ENCODE data around the gene R3HCC1L. TPM values are rescaled to one million over a fixed set of nuclear protein-coding genes. Genes with fewer than 3 reads are reported as not detected.
A peak's percentile ranks its signal among the peaks of the same experiment; 100 is the strongest.
"Not testable (repeated sequence)": the region's sequence is repeated elsewhere in the genome, so short reads cannot be mapped to it uniquely, and the experiment has no call there.

Gene R3HCC1L
- total RNA-seq, 2 experiments from 2014 or later = 18.3 to 19.0 TPM

DNA sequence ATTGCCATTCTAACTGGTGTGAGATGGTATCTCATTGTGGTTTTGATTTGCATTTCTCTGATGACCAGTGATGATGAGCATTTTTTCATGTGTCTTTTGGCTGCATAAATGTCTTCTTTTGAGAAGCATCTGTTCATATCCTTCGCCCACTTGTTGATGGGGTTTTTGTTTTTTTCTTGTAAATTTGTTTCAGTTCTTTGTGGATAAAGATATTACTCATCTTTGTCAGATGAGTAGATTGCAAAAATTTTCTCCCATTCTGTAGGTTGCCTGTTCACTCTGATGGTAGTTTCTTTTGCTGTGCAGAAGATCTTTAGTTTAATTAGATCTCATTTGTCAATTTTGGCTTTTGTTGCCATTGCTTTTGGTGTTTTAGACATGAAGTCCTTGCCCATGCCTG is 93.8 kb downstream of the R3HCC1L start:
- H3K4me3 Mint-ChIP-seq, H3K9me3 Mint-ChIP-seq, POLR2A ChIA-PET, H3K27me3 Mint-ChIP-seq, CTCF ChIA-PET, DNase-seq, H3K27ac Mint-ChIP-seq, H3K4me1 Mint-ChIP-seq: not testable (repeated sequence)
- peaks cover 55% of the 10 kb centered on the region for H3K36me3 Mint-ChIP-seq (ENCODE audit: low read depth)

DNA sequence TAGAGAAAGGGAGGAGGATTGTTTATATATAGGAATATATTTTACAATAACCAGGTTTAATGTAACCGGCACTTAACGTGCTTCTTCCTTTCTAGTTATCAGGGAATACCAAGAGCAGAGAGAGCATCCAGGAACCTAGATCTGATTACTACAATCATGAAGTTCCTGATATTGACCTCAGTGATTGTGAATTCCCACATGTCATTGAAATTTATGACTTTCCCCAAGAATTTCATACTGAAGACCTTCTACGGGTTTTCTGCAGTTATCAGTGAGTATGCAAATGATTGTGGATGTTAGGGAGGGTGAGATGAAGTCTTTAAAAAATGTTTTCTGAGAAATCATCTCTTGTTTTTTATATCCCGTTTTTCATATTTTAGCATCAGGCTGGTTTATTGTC is 97.0 kb downstream of the R3HCC1L start:
- Mint-ChIP-seq H3K27ac (no peak overlapping the region), H3K27me3 (no peaks in the 10 kb centered on the region), H3K4me3 (no peak overlapping the region), H3K36me3 (ENCODE audit: low read depth) (peaks cover 60% of the 10 kb centered on the region), H3K9me3 (peaks cover 2% of the 10 kb centered on the region), H3K4me1 (peaks cover 8% of the 10 kb centered on the region)
- no peak for DNase-seq
- POLR2A ChIA-PET = no interaction called here
- CTCF ChIA-PET = no interaction called here

DNA sequence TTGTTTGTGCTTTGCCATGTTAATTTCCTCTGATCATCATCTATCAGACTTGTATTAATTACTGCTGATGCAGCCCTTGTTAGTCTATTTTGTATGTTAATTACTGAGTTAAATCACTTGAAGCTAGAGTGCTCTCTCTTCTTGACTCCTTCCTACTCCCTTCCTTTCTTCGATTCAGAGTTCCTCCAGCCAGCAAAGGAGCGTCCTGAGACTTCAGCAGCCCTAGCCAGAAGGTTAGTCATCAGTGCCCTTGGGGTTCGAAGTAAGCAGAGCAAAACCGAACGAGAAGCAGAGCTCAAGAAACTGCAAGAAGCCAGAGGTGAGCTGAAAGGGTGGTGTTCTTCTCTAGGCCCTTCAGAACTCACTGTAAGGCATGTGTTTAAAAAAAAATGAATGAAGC is 101.4 kb downstream of the R3HCC1L start:
- Mint-ChIP-seq H3K4me1 (peaks cover 12% of the 10 kb centered on the region), H3K27ac (no peak overlapping the region), H3K9me3 (no peaks in the 10 kb centered on the region), H3K27me3 (no peaks in the 10 kb centered on the region), H3K4me3 (no peak overlapping the region), H3K36me3 (ENCODE audit: low read depth) (peaks cover 54% of the 10 kb centered on the region)
- POLR2A ChIA-PET = no interaction called here
- no peak for DNase-seq
- CTCF ChIA-PET = no interaction called here

DNA sequence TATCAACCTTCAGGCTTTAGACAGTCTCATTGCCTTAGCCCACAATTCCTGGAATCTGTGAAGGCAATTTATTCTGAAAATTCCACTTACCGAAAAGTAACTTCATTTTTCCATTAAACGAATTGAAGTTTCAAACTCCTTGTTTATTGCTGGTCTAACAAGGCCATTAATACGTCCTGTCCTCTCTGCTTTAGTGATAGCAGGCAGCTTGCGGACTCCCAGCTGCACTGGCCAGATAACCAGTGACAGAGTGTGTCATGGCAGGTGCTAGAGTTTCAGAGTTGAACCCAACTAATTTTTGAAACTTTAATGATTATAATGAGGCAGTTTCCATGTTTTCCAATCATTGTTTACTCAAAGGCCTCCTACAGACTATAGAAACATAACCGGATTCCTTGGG is 102.4 kb downstream of the R3HCC1L start:
- peaks cover 52% of the 10 kb centered on the region for H3K36me3 Mint-ChIP-seq (ENCODE audit: low read depth)
- peaks cover 12% of the 10 kb centered on the region for H3K4me1 Mint-ChIP-seq
- CTCF ChIA-PET = no interaction called here
- H3K27ac Mint-ChIP-seq = no peak overlapping the region
- DNase-seq = no peak
- H3K4me3 Mint-ChIP-seq = no peak overlapping the region
- H3K9me3 Mint-ChIP-seq = no peaks in the 10 kb centered on the region
- POLR2A ChIA-PET = no interaction called here
- no peaks in the 10 kb centered on the region for H3K27me3 Mint-ChIP-seq

DNA sequence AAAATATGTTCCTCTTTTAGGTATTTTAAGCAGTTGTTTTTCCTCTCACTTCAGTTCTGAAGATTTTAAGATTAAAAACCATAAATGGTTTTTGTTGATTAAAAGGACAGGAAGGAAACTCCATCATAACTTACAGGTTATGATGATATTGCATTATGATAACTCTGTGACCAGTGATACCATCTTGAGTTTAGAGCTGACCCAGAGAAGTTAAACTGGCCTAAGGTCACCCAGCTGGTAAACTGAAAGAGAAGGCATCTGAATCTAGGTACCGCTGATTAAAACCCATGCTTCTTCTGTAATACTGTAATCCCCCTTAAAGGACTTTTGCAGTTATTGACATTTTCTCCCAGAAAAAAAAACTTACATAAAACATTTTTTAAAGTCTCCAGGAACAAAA is 103.9 kb downstream of the R3HCC1L start:
- Mint-ChIP-seq H3K27ac (peak overlapping the region; percentile 11), H3K4me1 (peaks cover 12% of the 10 kb centered on the region), H3K36me3 (ENCODE audit: low read depth) (peaks cover 48% of the 10 kb centered on the region), H3K4me3 (no peak overlapping the region), H3K27me3 (no peaks in the 10 kb centered on the region), H3K9me3 (no peaks in the 10 kb centered on the region)
- ChIA-PET POLR2A (no interaction called here), CTCF (no interaction called here)
- DNase-seq = no peak

DNA sequence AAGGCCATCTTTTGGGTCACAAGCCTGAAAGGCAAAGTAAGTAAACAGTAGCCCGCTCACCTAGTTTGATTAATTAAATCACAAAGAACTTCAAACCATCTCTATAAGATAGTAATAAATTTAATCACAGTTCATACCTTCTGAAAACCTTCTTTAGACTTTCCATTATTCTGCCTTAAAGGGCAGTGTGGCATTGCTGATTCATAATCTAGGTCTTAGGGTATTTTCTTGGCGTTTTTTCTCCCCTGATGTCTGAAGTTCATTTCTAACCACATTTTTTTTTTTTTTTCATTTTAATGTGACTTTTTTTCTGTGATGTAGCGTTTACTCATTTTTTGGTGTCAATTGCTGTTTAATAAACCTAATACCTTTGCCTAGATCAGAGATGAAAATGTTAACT is 106.1 kb downstream of the R3HCC1L start:
- POLR2A ChIA-PET = no interaction called here
- CTCF ChIA-PET = no interaction called here
- Mint-ChIP-seq H3K36me3 (ENCODE audit: low read depth) (peaks cover 46% of the 10 kb centered on the region), H3K27me3 (no peaks in the 10 kb centered on the region), H3K4me1 (peaks cover 12% of the 10 kb centered on the region), H3K4me3 (no peak overlapping the region), H3K27ac (no peak overlapping the region), H3K9me3 (no peaks in the 10 kb centered on the region)
- DNase-seq = no peak

DNA sequence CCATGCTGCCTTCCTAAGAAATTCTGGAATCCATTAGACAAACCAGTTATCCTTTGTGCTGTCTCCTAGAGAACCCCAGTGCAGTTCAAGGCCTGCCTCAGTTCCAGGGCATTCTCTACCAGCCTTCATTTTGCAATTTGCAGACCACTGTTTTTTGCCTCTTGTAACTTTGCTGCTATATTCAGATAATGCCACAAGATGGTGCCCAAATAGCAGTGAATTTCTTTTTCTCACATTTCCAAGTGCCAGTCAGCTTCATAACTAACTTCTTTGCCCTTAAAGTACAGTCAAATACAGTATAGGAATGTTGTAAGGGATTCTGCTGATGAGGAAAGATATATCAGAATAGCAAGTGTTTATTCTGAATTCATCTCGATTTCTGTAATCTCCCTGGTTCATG is 108.4 kb downstream of the R3HCC1L start:
- no peaks in the 10 kb centered on the region for H3K27me3 Mint-ChIP-seq
- peaks cover 37% of the 10 kb centered on the region for H3K36me3 Mint-ChIP-seq (ENCODE audit: low read depth)
- CTCF ChIA-PET = no interaction called here
- POLR2A ChIA-PET = no interaction called here
- no peak overlapping the region for H3K4me3 Mint-ChIP-seq
- DNase-seq = no peak
- no peaks in the 10 kb centered on the region for H3K9me3 Mint-ChIP-seq
- H3K27ac Mint-ChIP-seq = no peak overlapping the region
- H3K4me1 Mint-ChIP-seq = peaks cover 6% of the 10 kb centered on the region

DNA sequence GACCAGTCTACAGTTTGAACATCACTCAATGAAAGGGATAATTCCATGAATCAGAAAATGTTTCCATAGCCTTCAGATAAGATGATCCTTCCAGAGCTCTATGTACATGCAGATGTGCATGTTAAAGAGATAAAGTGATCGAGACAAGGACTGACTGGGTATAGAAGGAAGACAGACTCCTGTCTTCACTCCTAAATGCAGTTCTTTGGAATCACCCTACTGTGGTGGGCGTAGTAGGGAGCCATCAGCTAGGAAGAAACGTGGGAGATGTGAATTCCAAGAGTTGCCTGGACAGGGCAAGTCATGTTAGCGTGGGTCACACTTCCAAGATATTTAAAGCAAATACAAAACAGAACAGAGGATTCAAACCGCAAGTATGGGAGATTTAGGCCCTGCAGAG is 109.7 kb downstream of the R3HCC1L start:
- no peaks in the 10 kb centered on the region for H3K27me3 Mint-ChIP-seq
- H3K4me1 Mint-ChIP-seq = no peaks in the 10 kb centered on the region
- peaks cover 32% of the 10 kb centered on the region for H3K36me3 Mint-ChIP-seq (ENCODE audit: low read depth)
- no peak overlapping the region for H3K4me3 Mint-ChIP-seq
- CTCF ChIA-PET = no interaction called here
- no peak overlapping the region for H3K27ac Mint-ChIP-seq
- DNase-seq = no peak
- H3K9me3 Mint-ChIP-seq = no peaks in the 10 kb centered on the region
- POLR2A ChIA-PET = no interaction called here

DNA sequence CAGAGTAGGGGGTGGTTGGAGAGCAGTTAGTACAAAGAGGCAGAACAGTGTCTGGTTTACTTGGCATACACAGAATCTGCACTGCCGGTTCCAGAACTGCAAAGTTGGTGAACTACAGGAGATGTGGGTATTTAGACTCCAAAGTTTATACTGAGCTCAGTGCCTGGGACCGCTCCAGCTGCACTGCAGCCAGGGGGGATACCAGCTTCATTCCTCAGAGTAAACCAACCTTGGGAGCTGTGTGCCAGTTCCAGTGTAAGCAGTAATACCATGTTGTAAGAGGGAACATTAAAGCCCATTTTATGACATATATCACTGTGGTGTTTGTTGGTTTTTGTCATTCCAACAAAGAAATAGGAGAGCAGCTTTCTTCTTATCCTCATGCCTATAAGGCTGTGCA is 110.1 kb downstream of the R3HCC1L start:
- Mint-ChIP-seq H3K9me3 (no peaks in the 10 kb centered on the region), H3K4me1 (no peaks in the 10 kb centered on the region), H3K4me3 (no peak overlapping the region), H3K36me3 (ENCODE audit: low read depth) (peaks cover 30% of the 10 kb centered on the region), H3K27me3 (no peaks in the 10 kb centered on the region), H3K27ac (no peak overlapping the region)
- POLR2A ChIA-PET = no interaction called here
- CTCF ChIA-PET = no interaction called here
- DNase-seq = no peak

DNA sequence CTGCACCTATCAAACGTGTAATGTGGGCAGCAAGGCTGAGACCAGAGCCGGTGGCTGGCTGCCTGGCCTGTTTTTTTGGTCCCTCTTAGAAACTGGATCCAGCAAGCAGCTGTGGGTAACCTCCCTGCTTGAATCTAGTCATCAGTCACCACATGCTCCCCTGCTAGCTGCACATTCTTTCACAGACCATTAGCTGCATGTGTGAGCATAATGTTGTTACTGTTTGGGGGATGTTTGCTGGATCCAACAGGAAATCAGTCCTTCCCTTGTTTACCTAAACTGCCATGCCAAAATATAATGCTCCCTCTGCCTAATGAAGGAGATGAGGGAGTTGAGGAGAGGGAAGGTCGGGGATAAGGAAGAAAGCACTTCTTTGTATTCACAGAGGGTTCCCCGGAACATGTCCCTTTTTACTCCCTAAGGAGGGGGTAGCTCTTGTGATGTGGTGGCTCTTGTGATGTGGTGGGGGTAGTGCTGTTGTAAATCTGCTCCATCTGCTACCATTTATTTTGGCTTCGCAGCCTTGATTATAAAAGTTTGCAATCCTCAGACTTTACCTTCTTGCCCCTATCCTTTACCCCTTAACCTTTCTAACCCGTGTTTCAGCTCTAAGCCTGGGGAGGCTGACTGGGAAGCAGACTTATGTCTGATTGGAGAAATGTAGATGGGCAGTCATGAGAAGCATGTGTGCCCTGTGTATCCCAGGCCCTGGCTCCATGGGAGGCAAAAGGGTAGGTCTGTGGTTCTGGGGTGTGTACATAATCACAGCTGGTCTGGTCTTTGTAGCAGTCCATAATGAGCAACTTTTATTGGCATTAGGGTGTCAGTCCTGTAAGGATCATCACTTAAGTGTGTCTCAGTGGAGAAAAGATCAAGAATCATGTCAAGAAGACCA is 112.7 kb downstream of the R3HCC1L start:
- ChIA-PET CTCF (no interaction called here), POLR2A (interaction anchor here (1.2 kb wide), 1 partner anchor 10 kb away, joined by 5 read pairs; no protein-coding TSS in a partner anchor)
- Mint-ChIP-seq H3K27me3 (no peaks in the 10 kb centered on the region), H3K9me3 (no peaks in the 10 kb centered on the region), H3K36me3 (ENCODE audit: low read depth) (peaks cover 25% of the 10 kb centered on the region), H3K27ac (no peak overlapping the region), H3K4me3 (no peak overlapping the region), H3K4me1 (no peaks in the 10 kb centered on the region)
- no peak for DNase-seq

DNA sequence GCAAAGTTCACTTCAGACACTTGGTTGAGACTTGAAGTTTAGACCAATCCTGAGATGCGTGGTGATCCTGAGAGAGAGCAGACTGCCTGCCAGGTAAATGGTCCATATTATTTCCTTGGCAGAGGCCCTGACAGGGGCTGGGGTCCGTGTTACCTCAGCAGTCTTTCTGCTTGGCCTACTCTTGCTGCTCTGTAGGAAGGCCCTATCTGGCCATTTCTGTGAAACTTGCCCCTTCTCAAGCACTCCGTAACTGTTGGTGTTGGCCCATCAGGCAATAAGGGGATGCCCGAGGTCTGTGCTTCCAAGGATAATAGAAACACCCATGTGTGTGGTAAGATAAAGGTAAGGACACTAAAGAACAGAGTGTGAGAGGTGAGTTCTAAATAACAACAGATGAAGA is 113.6 kb downstream of the R3HCC1L start:
- CTCF ChIA-PET = no interaction called here
- H3K27ac Mint-ChIP-seq = no peak overlapping the region
- no peaks in the 10 kb centered on the region for H3K4me1 Mint-ChIP-seq
- H3K4me3 Mint-ChIP-seq = no peak overlapping the region
- no peaks in the 10 kb centered on the region for H3K9me3 Mint-ChIP-seq
- POLR2A ChIA-PET = no interaction called here
- no peaks in the 10 kb centered on the region for H3K27me3 Mint-ChIP-seq
- peaks cover 25% of the 10 kb centered on the region for H3K36me3 Mint-ChIP-seq (ENCODE audit: low read depth)
- no peak for DNase-seq

DNA sequence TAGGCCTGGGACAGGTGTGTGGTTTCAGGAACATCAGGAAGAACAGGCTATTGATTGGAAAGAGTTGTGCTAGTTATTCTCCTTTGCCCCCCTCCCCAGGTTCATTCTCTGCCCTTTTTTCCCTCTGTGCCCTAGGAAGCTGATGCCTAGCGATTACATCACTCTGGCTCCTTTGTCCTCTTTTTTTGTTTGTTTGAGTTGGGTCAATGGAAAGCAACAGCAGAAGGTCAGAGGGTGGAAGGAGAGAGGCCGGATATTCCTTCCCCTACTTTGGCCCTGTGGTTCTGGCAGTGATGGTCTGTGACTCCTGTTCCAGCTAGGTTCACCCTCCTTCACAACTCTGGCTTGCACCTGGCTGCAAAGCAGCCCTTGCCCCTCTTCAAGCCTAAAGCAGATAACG is 114.7 kb downstream of the R3HCC1L start:
- no peaks in the 10 kb centered on the region for H3K4me1 Mint-ChIP-seq
- H3K9me3 Mint-ChIP-seq = no peaks in the 10 kb centered on the region
- H3K4me3 Mint-ChIP-seq = no peak overlapping the region
- H3K27ac Mint-ChIP-seq = no peak overlapping the region
- ChIA-PET CTCF (no interaction called here), POLR2A (no interaction called here)
- peaks cover 21% of the 10 kb centered on the region for H3K36me3 Mint-ChIP-seq (ENCODE audit: low read depth)
- DNase-seq = no peak
- no peaks in the 10 kb centered on the region for H3K27me3 Mint-ChIP-seq

DNA sequence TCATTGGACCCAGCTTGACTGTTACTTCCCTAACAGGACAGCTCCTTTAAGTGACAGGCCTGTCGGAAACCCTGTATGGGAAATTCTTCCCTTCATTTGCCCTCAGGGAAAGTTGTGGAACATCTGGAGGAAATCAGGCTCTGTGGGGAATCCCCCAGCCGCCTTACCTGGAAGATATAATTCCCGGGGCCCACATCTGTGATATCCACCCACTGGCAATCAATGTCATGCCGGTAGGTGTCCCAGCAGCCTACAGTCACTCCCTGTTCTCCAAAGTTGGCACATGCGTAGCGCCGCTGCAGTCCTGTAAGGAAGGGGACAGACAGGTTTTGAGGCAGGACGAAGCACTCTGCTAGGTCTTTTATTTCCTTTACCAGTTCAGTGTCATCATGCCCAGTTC is 116.9 kb downstream of the R3HCC1L start:
- Mint-ChIP-seq H3K36me3 (ENCODE audit: low read depth) (peaks cover 14% of the 10 kb centered on the region), H3K4me1 (no peaks in the 10 kb centered on the region), H3K9me3 (no peaks in the 10 kb centered on the region), H3K4me3 (no peak overlapping the region), H3K27ac (no peak overlapping the region), H3K27me3 (no peaks in the 10 kb centered on the region)
- no peak for DNase-seq
- POLR2A ChIA-PET = no interaction called here
- CTCF ChIA-PET = no interaction called here

DNA sequence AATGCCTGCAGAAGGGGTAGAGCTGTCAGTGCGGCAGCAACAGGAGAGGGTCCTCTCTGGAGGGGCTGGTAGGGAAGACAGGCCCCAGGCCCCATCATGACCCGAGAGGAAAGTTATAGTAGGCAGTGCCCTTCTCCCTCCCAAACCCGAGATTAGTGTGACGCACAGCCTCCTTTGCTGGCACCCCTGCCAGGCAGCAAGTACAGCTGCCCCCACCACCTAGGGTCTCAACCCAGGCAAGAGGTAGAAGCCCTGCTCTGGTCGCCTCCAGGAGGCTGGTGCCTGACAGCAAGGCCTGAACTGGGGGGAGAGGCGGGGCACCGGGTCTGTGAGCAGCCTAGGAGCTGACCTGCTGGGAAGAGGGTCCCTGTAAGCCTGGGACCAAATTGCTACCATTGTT is 118.0 kb downstream of the R3HCC1L start:
- ChIA-PET POLR2A (no interaction called here), CTCF (no interaction called here)

More for the DNA sequence above, 118.0 kb downstream of the R3HCC1L start:
- H3K27me3 Mint-ChIP-seq = no peaks in the 10 kb centered on the region
- H3K4me1 Mint-ChIP-seq = no peaks in the 10 kb centered on the region
- no peak overlapping the region for H3K27ac Mint-ChIP-seq
- H3K4me3 Mint-ChIP-seq = no peak overlapping the region
- DNase-seq = no peak
- peaks cover 11% of the 10 kb centered on the region for H3K36me3 Mint-ChIP-seq (ENCODE audit: low read depth)
- no peaks in the 10 kb centered on the region for H3K9me3 Mint-ChIP-seq

Measured in activated CD4-positive, alpha-beta memory T cell treated with anti-CD3 and anti-CD28 coated beads, Interleukin-2, amount 10 ng/mL, durations not matched to agents 7 days and 5 days (primary cell).